ENCODE measurements around the gene XPNPEP1. TPM values are rescaled to one million over a fixed set of nuclear protein-coding genes. Genes with fewer than 3 reads are reported as not detected.
A peak's percentile ranks its signal among the peaks of the same experiment; 100 is the strongest.

XPNPEP1 gene
- total and polyA plus RNA-seq, 3 experiments from 2014 or later = 29.7 to 56.1 (median 50.2) TPM

DNA sequence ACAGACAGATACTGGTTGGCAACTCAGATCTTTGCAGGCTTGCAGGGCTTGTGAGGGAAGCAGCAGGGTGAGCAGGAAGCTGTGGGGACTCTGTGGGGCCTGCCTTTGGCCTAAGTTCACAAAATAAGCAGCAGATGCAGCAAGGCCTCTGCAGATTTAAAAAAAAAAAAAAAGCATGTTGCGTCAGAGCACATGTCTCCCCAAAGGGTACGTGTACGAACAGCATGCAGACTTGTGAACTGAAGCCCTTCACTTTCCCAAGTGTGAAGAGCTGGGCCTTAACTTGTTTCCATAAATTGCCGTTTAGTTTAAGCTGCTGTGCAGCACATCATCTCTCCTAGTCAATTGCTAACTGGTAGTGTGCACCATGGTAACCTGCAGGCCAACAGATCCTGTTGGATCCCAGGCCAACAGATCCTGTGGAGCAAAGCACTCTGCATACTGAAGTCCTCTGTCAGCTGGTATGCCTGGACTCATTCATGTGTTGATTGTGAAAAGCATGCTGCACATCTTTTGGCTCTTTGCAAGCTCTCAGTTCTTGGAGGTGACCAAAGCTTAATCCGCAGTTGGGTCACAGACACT lies 10.8 kb upstream of the XPNPEP1 start:
- Histone ChIP-seq H3K27me3 (ENCODE audit: insufficient read depth, low read length, poor library complexity, severe bottlenecking) (no peaks in the 10 kb centered on the region), H3K4me3 (ENCODE audit: low read length) (peak overlapping the region; percentile 10), H3K27ac (ENCODE audit: low read depth, low read length) (no peak overlapping the region), H3K36me3 (ENCODE audit: insufficient read depth, low read length) (no peaks in the 10 kb centered on the region), H3K4me1 (ENCODE audit: insufficient read depth, low read length) (peaks cover 60% of the 10 kb centered on the region), H3K9me3 (ENCODE audit: low read length) (no peaks in the 10 kb centered on the region)
- Mint-ChIP-seq H3K27ac (peak overlapping the region; percentile 70 to 98 (median 96)), H3K9me3 (no peaks in the 10 kb centered on the region), H3K36me3 (no peaks in the 10 kb centered on the region), H3K4me1 (peaks cover 50 to 67% (median 57%) of the 10 kb centered on the region in 3 donors), H3K4me3 (peak overlapping the region; percentile 10 to 87 (median 82)), H3K27me3 (peaks cover 0 to 1% of the 10 kb centered on the region in 2 donors)
- ChIA-PET CTCF (interaction anchor here (1.0 to 1.4 kb wide), 5 partner anchors 11 to 50 kb away, joined by 3 to 6 read pairs (median 4); partner anchors contain the start of gene XPNPEP1), POLR2A (interaction anchor here (0.6 to 1.6 kb wide), 6 partner anchors 12 to 134 kb away, joined by 3 to 6 read pairs (median 3); partner anchors contain the start of gene ADD3)
- peak; percentile 29 to 77 (median 71) for DNase-seq

- no peaks in the 10 kb centered on the region for H3K9me3 Mint-ChIP-seq
- DNase-seq = no peak
- no peaks in the 10 kb centered on the region for H3K36me3 ChIP-seq (ENCODE audit: insufficient read depth, low read length)
- no peaks in the 10 kb centered on the region for H3K36me3 Mint-ChIP-seq
- no peaks in the 10 kb centered on the region for H3K27me3 ChIP-seq (ENCODE audit: insufficient read depth, low read length, poor library complexity, severe bottlenecking)
- peaks cover 52% of the 10 kb centered on the region for H3K4me1 ChIP-seq (ENCODE audit: insufficient read depth, low read length)
- H3K27ac Mint-ChIP-seq = peak overlapping the region in 3 of 8 donors; percentile 17 to 98 (median 88)
- H3K27ac ChIP-seq (ENCODE audit: low read depth, low read length) = no peak overlapping the region
- ChIA-PET CTCF (no interaction called here), POLR2A (interaction anchor here (1.0 to 1.3 kb wide), 2 partner anchors 131 to 135 kb away, joined by 3 to 6 read pairs; no protein-coding TSS in a partner anchor)
- H3K4me3 ChIP-seq (ENCODE audit: low read length) = no peak overlapping the region
- peaks cover 0 to 1% of the 10 kb centered on the region in 2 donors for H3K27me3 Mint-ChIP-seq
- peak overlapping the region in 2 of 7 donors; percentile 25 to 56 for H3K4me3 Mint-ChIP-seq
- no peaks in the 10 kb centered on the region for H3K9me3 ChIP-seq (ENCODE audit: low read length)
- H3K4me1 Mint-ChIP-seq = peaks cover 46 to 58% (median 53%) of the 10 kb centered on the region in 3 donors
Measured at GRCh38 chr10:109932968-109933367, 9.7 kb upstream of the XPNPEP1 start.

DNA sequence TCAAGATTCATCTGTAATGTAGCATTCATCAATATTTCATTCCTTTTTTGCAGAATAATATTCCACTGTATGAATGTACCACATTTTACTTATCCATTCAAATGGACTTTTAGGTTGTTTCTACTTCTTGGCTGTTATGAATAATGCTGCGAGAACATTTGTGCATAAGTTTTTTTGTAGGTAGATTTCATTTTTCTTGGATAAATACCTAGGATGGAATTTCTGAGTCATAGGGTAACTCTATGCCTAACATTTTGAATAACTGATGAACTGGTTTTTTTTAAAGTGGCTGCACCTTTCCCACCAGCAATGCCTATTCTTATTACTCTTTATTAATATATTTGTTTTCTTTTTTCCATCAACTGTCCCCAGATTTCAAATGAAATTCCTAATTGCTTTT lies 9.1 kb upstream of the XPNPEP1 start:
- H3K9me3 Mint-ChIP-seq = no peaks in the 10 kb centered on the region
- no peak for DNase-seq
- H3K4me1 Mint-ChIP-seq = peaks cover 40 to 52% (median 47%) of the 10 kb centered on the region in 3 donors
- ChIA-PET POLR2A (no interaction called here), CTCF (no interaction called here)
- H3K4me3 Mint-ChIP-seq = no peak overlapping the region
- H3K9me3 ChIP-seq (ENCODE audit: low read length) = no peaks in the 10 kb centered on the region
- H3K4me3 ChIP-seq (ENCODE audit: low read length) = no peak overlapping the region
- H3K27ac Mint-ChIP-seq = peak overlapping the region in 1 of 8 donors; percentile 5
- no peak overlapping the region for H3K27ac ChIP-seq (ENCODE audit: low read depth, low read length)
- H3K36me3 ChIP-seq (ENCODE audit: insufficient read depth, low read length) = no peaks in the 10 kb centered on the region
- H3K27me3 ChIP-seq (ENCODE audit: insufficient read depth, low read length, poor library complexity, severe bottlenecking) = no peaks in the 10 kb centered on the region
- peaks cover 46% of the 10 kb centered on the region for H3K4me1 ChIP-seq (ENCODE audit: insufficient read depth, low read length)
- peaks cover 0 to 1% of the 10 kb centered on the region in 2 donors for H3K27me3 Mint-ChIP-seq
- no peaks in the 10 kb centered on the region for H3K36me3 Mint-ChIP-seq

DNA sequence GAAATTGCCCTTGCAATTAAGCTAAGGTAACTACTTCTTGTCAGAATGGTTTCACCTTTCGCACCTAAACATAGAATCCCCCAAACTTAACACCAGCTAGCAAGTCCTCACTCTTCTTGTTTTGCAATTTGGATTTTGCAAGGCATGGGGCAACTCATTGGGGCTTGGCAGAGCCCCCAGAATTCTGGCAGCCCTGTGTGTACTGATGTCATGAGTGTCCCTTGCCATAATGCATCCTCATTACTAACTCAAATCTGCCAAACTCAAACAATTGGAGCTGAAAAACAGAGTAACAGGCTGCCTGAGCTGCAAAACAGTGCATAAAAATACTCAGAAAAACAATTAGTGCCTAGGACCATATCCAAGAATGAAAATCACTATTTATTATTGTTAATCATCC lies 7.9 kb upstream of the XPNPEP1 start:
- POLR2A ChIA-PET = no interaction called here
- Histone ChIP-seq H3K4me1 (ENCODE audit: insufficient read depth, low read length) (peaks cover 36% of the 10 kb centered on the region), H3K27ac (ENCODE audit: low read depth, low read length) (no peak overlapping the region), H3K36me3 (ENCODE audit: insufficient read depth, low read length) (no peaks in the 10 kb centered on the region), H3K9me3 (ENCODE audit: low read length) (no peaks in the 10 kb centered on the region), H3K27me3 (ENCODE audit: insufficient read depth, low read length, poor library complexity, severe bottlenecking) (no peaks in the 10 kb centered on the region), H3K4me3 (ENCODE audit: low read length) (no peak overlapping the region)
- Mint-ChIP-seq H3K4me3 (no peak overlapping the region), H3K36me3 (no peaks in the 10 kb centered on the region), H3K4me1 (peaks cover 33 to 41% (median 39%) of the 10 kb centered on the region in 3 donors), H3K9me3 (no peaks in the 10 kb centered on the region), H3K27ac (no peak overlapping the region), H3K27me3 (peaks cover 0 to 1% of the 10 kb centered on the region in 2 donors)
- CTCF ChIA-PET = interaction anchor here (1.1 kb wide), 1 partner anchor 10 kb away, joined by 3 read pairs; no protein-coding TSS in a partner anchor
- DNase-seq = no peak

GRCh38 chr10:109929501-109930219 lies 6.3 kb upstream of the XPNPEP1 start:
- ChIA-PET POLR2A (no interaction called here), CTCF (no interaction called here)
- Mint-ChIP-seq H3K27ac (no peak overlapping the region), H3K9me3 (no peaks in the 10 kb centered on the region), H3K4me1 (peaks cover 19 to 28% (median 27%) of the 10 kb centered on the region in 3 donors), H3K36me3 (no peaks in the 10 kb centered on the region), H3K27me3 (peaks cover 0 to 1% of the 10 kb centered on the region in 2 donors), H3K4me3 (no peak overlapping the region)
- Histone ChIP-seq H3K4me1 (ENCODE audit: insufficient read depth, low read length) (peaks cover 21% of the 10 kb centered on the region), H3K9me3 (ENCODE audit: low read length) (no peaks in the 10 kb centered on the region), H3K27me3 (ENCODE audit: insufficient read depth, low read length, poor library complexity, severe bottlenecking) (no peaks in the 10 kb centered on the region), H3K36me3 (ENCODE audit: insufficient read depth, low read length) (no peaks in the 10 kb centered on the region), H3K4me3 (ENCODE audit: low read length) (no peak overlapping the region), H3K27ac (ENCODE audit: low read depth, low read length) (no peak overlapping the region)
- DNase-seq = no peak

GRCh38 chr10:109928475-109928891 lies 5.2 kb upstream of the XPNPEP1 start:
- Histone ChIP-seq H3K4me1 (ENCODE audit: insufficient read depth, low read length) (peaks cover 16% of the 10 kb centered on the region), H3K27ac (ENCODE audit: low read depth, low read length) (no peak overlapping the region), H3K27me3 (ENCODE audit: insufficient read depth, low read length, poor library complexity, severe bottlenecking) (no peaks in the 10 kb centered on the region), H3K4me3 (ENCODE audit: low read length) (no peak overlapping the region), H3K9me3 (ENCODE audit: low read length) (no peaks in the 10 kb centered on the region), H3K36me3 (ENCODE audit: insufficient read depth, low read length) (no peaks in the 10 kb centered on the region)
- H3K27me3 Mint-ChIP-seq = peaks cover 0 to 2% of the 10 kb centered on the region in 2 donors
- peaks cover 0 to 2% (median 0%) of the 10 kb centered on the region in 3 donors for H3K36me3 Mint-ChIP-seq
- DNase-seq = no peak
- no peak overlapping the region for H3K27ac Mint-ChIP-seq
- CTCF ChIA-PET = interaction anchor here (1.2 kb wide), 1 partner anchor 18 kb away, joined by 3 read pairs; no protein-coding TSS in a partner anchor
- H3K4me3 Mint-ChIP-seq = no peak overlapping the region
- POLR2A ChIA-PET = no interaction called here
- no peaks in the 10 kb centered on the region for H3K9me3 Mint-ChIP-seq
- peaks cover 18 to 27% (median 27%) of the 10 kb centered on the region in 3 donors for H3K4me1 Mint-ChIP-seq

DNA sequence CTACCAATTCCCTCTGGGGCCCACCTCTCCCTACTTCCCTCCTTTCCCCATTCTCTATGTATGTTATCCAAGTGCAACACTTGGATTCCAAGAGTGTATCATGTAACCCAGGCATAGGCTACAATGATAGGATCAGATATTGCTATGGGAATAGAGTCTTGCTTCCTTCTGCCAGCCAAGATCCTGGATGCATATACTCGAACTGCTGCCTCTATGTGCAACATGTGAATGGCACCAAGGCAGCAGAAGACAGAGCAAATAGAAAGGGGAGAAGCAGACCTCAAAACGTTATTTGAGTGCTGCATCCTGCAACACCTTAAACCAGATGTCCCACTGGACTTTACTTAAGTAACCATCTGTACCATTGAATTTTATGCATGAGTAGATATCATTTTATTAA lies 3.5 kb upstream of the XPNPEP1 start:
- H3K9me3 ChIP-seq (ENCODE audit: low read length) = no peaks in the 10 kb centered on the region
- H3K27me3 ChIP-seq (ENCODE audit: insufficient read depth, low read length, poor library complexity, severe bottlenecking) = no peaks in the 10 kb centered on the region
- no peak overlapping the region for H3K27ac ChIP-seq (ENCODE audit: low read depth, low read length)
- peaks cover 17% of the 10 kb centered on the region for H3K4me1 ChIP-seq (ENCODE audit: insufficient read depth, low read length)
- ChIA-PET POLR2A (no interaction called here), CTCF (no interaction called here)
- peaks cover 0 to 5% (median 0%) of the 10 kb centered on the region in 3 donors for H3K36me3 Mint-ChIP-seq
- H3K4me3 Mint-ChIP-seq = peak overlapping the region in 2 of 7 donors; percentile 13 to 67
- peaks cover 0 to 2% of the 10 kb centered on the region in 2 donors for H3K27me3 Mint-ChIP-seq
- no peak overlapping the region for H3K4me3 ChIP-seq (ENCODE audit: low read length)
- no peaks in the 10 kb centered on the region for H3K36me3 ChIP-seq (ENCODE audit: insufficient read depth, low read length)
- peak overlapping the region in 2 of 8 donors; percentile 10 to 27 for H3K27ac Mint-ChIP-seq
- H3K4me1 Mint-ChIP-seq = peaks cover 21 to 25% (median 24%) of the 10 kb centered on the region in 3 donors
- no peak for DNase-seq
- no peaks in the 10 kb centered on the region for H3K9me3 Mint-ChIP-seq

Data from CD8-positive, alpha-beta memory T cell (primary cell).